Measurements from ENCODE around the gene TUBA1A. TPM values are rescaled to one million over a fixed set of nuclear protein-coding genes. Genes with fewer than 3 reads are reported as not detected.

The TUBA1A gene
- total RNA-seq: 942 TPM

DNA sequence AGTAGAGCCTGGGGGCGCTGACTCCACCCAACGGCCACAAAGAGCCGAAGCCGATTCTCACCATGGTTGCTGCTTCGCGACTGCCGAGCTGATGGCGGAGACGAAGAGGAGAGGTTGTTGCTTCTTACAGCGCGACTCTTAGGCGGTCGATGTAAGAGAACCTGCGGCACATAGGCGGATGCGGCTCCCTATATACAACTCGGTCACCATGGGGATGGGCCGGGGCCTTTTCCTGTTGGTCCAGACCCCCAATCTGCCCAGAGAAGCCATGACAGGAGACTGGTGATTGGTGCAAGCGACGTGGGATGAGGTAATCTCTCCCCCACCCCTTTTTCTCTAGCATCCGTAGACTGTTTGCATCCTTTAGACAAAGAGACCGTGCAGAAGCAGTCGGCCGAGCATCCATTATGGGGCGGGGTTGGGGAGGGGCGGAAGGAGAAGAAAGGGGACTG lies at the start of gene TUBA1A:
Gene TUBA1A (minus strand): TSS at position 165 of the 452 bp plus-strand sequence. CDS start 101 bp downstream, at position 64.
- Histone ChIP-seq H3K27me3 (ENCODE audit: control insufficient read depth in 3 of 3, insufficient read depth in 3 of 3, low read length in 3 of 3) (no peaks in the 10 kb centered on the region), H3K9me3 (ENCODE audit: control insufficient read depth in 3 of 3, low read length in 3 of 3) (no peaks in the 10 kb centered on the region), H3K4me3 (ENCODE audit: low read length in 3 of 3) (peak within 1 kb of the TSS; percentile 68 to 94 (median 91)), H3K36me3 (ENCODE audit: control insufficient read depth in 3 of 3, insufficient read depth in 3 of 3, low read length in 3 of 3) (peaks cover 0 to 7% (median 3%) of the 10 kb centered on the region in 3 donors), H3K9ac (ENCODE audit: low read depth in 1 of 3, low read length in 3 of 3) (peak within 1 kb of the TSS; percentile 85 to 89 (median 88)), H3K4me1 (ENCODE audit: control insufficient read depth in 3 of 3, insufficient read depth in 3 of 3, low read length in 3 of 3) (peaks cover 0 to 10% (median 5%) of the 10 kb centered on the region in 3 donors), H3K27ac (ENCODE audit: low read depth, low read length) (peak within 1 kb of the TSS; percentile 97)

- no peak overlapping the region for H3K9ac ChIP-seq (ENCODE audit: low read depth in 1 of 3, low read length in 3 of 3)
- H3K27me3 ChIP-seq (ENCODE audit: control insufficient read depth in 3 of 3, insufficient read depth in 3 of 3, low read length in 3 of 3): no peaks in the 10 kb centered on the region
- H3K9me3 ChIP-seq (ENCODE audit: control insufficient read depth in 3 of 3, low read length in 3 of 3): no peaks in the 10 kb centered on the region
- peaks cover 14 to 29% (median 18%) of the 10 kb centered on the region in 3 donors for H3K4me1 ChIP-seq (ENCODE audit: control insufficient read depth in 3 of 3, insufficient read depth in 3 of 3, low read length in 3 of 3)
- H3K4me3 ChIP-seq (ENCODE audit: low read length in 3 of 3): no peak overlapping the region
- H3K36me3 ChIP-seq (ENCODE audit: control insufficient read depth in 3 of 3, insufficient read depth in 3 of 3, low read length in 3 of 3): no peaks in the 10 kb centered on the region
- no peak overlapping the region for H3K27ac ChIP-seq (ENCODE audit: low read depth, low read length)
Measured at GRCh38 chr12:49236423-49236822, 47.5 kb upstream of the TUBA1A start.

DNA sequence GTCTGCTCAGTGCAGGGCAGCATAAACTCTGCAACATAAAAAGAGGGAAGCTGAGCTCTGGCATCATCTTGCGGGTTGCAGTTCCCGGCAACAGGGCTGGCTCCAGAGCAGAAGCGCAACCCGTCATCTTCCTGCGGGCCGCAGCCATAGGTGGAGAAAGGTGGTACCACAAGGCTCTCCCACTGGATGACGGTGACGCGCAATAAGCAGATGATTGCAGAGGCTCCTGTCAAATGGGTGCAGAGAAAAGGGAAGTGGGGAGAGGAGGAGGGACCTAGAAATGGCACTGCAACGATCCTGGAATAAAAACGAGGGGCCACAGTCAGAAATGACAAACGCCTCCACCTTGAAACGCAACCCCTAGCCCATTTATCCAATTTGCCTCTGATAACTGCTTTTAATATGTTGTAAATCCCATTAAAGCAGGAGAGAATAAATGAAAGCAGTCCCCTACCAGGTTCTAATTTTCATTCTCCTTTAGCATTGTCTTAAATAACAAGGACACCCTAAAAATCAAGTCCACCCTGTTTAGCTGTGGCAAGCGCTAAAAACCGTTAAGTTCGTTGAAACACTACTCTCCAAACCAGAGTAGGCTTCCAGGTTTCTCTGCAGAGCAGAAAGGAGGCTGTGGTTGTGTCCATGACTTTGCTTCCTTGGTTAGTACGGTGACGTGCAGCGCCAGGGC lies 45.1 kb upstream of the TUBA1A start:
- H3K9me3 ChIP-seq (ENCODE audit: control insufficient read depth in 3 of 3, low read length in 3 of 3): no peaks in the 10 kb centered on the region
- H3K27ac ChIP-seq (ENCODE audit: low read depth, low read length): peak overlapping the region; percentile 85
- H3K9ac ChIP-seq (ENCODE audit: low read depth in 1 of 3, low read length in 3 of 3): peak overlapping the region; percentile 54 to 84 (median 68)
- H3K36me3 ChIP-seq (ENCODE audit: control insufficient read depth in 3 of 3, insufficient read depth in 3 of 3, low read length in 3 of 3): no peaks in the 10 kb centered on the region
- H3K27me3 ChIP-seq (ENCODE audit: control insufficient read depth in 3 of 3, insufficient read depth in 3 of 3, low read length in 3 of 3): no peaks in the 10 kb centered on the region
- H3K4me3 ChIP-seq (ENCODE audit: low read length in 3 of 3): peak overlapping the region in 2 of 3 donors; percentile 60 to 68
- H3K4me1 ChIP-seq (ENCODE audit: control insufficient read depth in 3 of 3, insufficient read depth in 3 of 3, low read length in 3 of 3): peaks cover 14 to 29% (median 18%) of the 10 kb centered on the region in 3 donors

GRCh38 chr12:49232940-49233841 lies 44.3 kb upstream of the TUBA1A start:
- no peaks in the 10 kb centered on the region for H3K9me3 ChIP-seq (ENCODE audit: control insufficient read depth in 3 of 3, low read length in 3 of 3)
- H3K27ac ChIP-seq (ENCODE audit: low read depth, low read length): peak overlapping the region; percentile 85

GRCh38 chr12:49231878-49232655 lies 43.2 kb upstream of the TUBA1A start:
- Histone ChIP-seq H3K9me3 (ENCODE audit: control insufficient read depth in 3 of 3, low read length in 3 of 3) (no peaks in the 10 kb centered on the region), H3K27ac (ENCODE audit: low read depth, low read length) (peak overlapping the region; percentile 28), H3K4me1 (ENCODE audit: control insufficient read depth in 3 of 3, insufficient read depth in 3 of 3, low read length in 3 of 3) (peaks cover 14 to 29% (median 18%) of the 10 kb centered on the region in 3 donors), H3K36me3 (ENCODE audit: control insufficient read depth in 3 of 3, insufficient read depth in 3 of 3, low read length in 3 of 3) (no peaks in the 10 kb centered on the region), H3K4me3 (ENCODE audit: low read length in 3 of 3) (no peak overlapping the region), H3K27me3 (ENCODE audit: control insufficient read depth in 3 of 3, insufficient read depth in 3 of 3, low read length in 3 of 3) (no peaks in the 10 kb centered on the region), H3K9ac (ENCODE audit: low read depth in 1 of 3, low read length in 3 of 3) (peak overlapping the region in 1 of 3 donors; percentile 9)

More at GRCh38 chr12:49232940-49233841, 44.3 kb upstream of the TUBA1A start:
- Histone ChIP-seq H3K4me3 (ENCODE audit: low read length in 3 of 3) (peak overlapping the region in 2 of 3 donors; percentile 23 to 37), H3K9ac (ENCODE audit: low read depth in 1 of 3, low read length in 3 of 3) (peak overlapping the region; percentile 9 to 17 (median 14)), H3K36me3 (ENCODE audit: control insufficient read depth in 3 of 3, insufficient read depth in 3 of 3, low read length in 3 of 3) (no peaks in the 10 kb centered on the region), H3K27me3 (ENCODE audit: control insufficient read depth in 3 of 3, insufficient read depth in 3 of 3, low read length in 3 of 3) (no peaks in the 10 kb centered on the region), H3K4me1 (ENCODE audit: control insufficient read depth in 3 of 3, insufficient read depth in 3 of 3, low read length in 3 of 3) (peaks cover 14 to 29% (median 18%) of the 10 kb centered on the region in 3 donors)

DNA sequence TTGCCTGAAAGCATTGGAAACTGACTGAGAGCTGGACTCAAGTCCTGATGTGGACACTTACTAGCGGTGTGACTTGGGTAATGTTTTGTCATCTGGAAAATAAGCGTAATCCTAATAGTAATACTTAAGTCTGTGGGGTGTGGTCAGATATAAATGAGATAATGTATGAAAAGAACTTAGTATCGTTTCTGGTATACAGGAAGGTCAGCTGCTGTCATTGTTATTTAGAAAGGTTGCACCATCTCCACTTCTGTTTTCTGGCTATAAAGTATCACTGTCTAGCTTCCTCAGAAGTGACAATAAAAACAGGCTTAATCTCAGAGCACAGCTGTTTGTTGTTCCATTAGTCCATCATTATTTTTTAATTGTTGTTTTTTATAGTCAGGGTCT lies 41.9 kb upstream of the TUBA1A start:
- H3K9ac ChIP-seq (ENCODE audit: low read depth in 1 of 3, low read length in 3 of 3): no peak overlapping the region
- no peaks in the 10 kb centered on the region for H3K27me3 ChIP-seq (ENCODE audit: control insufficient read depth in 3 of 3, insufficient read depth in 3 of 3, low read length in 3 of 3)
- no peaks in the 10 kb centered on the region for H3K36me3 ChIP-seq (ENCODE audit: control insufficient read depth in 3 of 3, insufficient read depth in 3 of 3, low read length in 3 of 3)
- no peak overlapping the region for H3K4me3 ChIP-seq (ENCODE audit: low read length in 3 of 3)
- no peaks in the 10 kb centered on the region for H3K9me3 ChIP-seq (ENCODE audit: control insufficient read depth in 3 of 3, low read length in 3 of 3)
- no peak overlapping the region for H3K27ac ChIP-seq (ENCODE audit: low read depth, low read length)
- peaks cover 14 to 29% (median 18%) of the 10 kb centered on the region in 3 donors for H3K4me1 ChIP-seq (ENCODE audit: control insufficient read depth in 3 of 3, insufficient read depth in 3 of 3, low read length in 3 of 3)

DNA sequence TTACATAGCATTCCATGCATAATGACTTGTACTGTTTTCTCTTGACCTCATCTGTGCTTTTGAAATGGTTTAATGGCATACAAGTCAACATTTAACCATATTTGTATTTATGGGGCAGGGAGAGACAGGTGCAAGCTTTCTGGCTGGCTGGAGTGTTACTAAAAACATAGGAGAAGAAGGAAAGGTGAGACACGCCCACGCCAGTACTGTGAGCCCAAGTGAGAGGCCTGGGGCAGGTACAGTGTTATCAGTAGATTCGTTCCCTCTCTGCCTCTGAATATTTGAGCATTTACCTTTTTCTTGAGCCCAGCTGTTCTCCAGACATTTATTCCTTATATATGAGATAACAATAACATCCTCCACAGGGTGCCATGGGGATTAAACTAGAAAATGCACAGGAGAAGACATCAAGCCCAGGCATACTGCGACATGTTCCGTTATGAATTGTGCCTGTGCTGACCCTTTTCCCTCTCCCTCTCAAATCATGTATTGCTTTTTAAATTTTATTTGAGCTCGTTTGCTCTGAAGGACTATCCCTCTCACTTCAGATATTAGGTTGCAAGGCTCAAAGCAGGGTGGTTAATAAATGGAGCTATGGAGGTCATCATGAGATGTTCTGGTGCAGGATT lies 41.4 kb upstream of the TUBA1A start:
- no peak overlapping the region for H3K4me3 ChIP-seq (ENCODE audit: low read length in 3 of 3)
- H3K27me3 ChIP-seq (ENCODE audit: control insufficient read depth in 3 of 3, insufficient read depth in 3 of 3, low read length in 3 of 3): no peaks in the 10 kb centered on the region
- no peak overlapping the region for H3K27ac ChIP-seq (ENCODE audit: low read depth, low read length)
- H3K36me3 ChIP-seq (ENCODE audit: control insufficient read depth in 3 of 3, insufficient read depth in 3 of 3, low read length in 3 of 3): no peaks in the 10 kb centered on the region
- peaks cover 14 to 29% (median 18%) of the 10 kb centered on the region in 3 donors for H3K4me1 ChIP-seq (ENCODE audit: control insufficient read depth in 3 of 3, insufficient read depth in 3 of 3, low read length in 3 of 3)
- H3K9ac ChIP-seq (ENCODE audit: low read depth in 1 of 3, low read length in 3 of 3): no peak overlapping the region
- H3K9me3 ChIP-seq (ENCODE audit: control insufficient read depth in 3 of 3, low read length in 3 of 3): no peaks in the 10 kb centered on the region

DNA sequence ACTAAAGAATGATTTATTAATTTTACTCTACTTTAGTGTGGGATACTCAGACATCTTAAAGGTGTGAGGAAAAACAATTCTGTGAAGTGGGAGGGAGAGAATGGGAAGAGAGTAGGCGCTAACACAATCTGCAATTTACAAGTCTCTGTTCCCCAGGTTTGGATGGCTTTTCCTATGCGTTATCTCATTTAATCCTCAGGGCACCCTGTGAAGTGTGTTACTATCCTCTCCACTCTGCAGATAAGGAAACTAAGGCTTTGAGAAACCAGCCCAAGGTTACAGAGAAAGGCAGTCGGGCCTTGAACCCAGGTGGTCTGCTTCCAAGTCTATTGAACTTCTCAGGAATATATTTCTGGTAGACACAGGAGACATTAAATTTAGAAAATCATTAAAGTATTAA lies 39.8 kb upstream of the TUBA1A start:
- no peak overlapping the region for H3K9ac ChIP-seq (ENCODE audit: low read depth in 1 of 3, low read length in 3 of 3)
- H3K36me3 ChIP-seq (ENCODE audit: control insufficient read depth in 3 of 3, insufficient read depth in 3 of 3, low read length in 3 of 3): no peaks in the 10 kb centered on the region
- peaks cover 6 to 19% (median 12%) of the 10 kb centered on the region in 3 donors for H3K4me1 ChIP-seq (ENCODE audit: control insufficient read depth in 3 of 3, insufficient read depth in 3 of 3, low read length in 3 of 3)
- no peak overlapping the region for H3K4me3 ChIP-seq (ENCODE audit: low read length in 3 of 3)
- no peaks in the 10 kb centered on the region for H3K27me3 ChIP-seq (ENCODE audit: control insufficient read depth in 3 of 3, insufficient read depth in 3 of 3, low read length in 3 of 3)
- H3K9me3 ChIP-seq (ENCODE audit: control insufficient read depth in 3 of 3, low read length in 3 of 3): no peaks in the 10 kb centered on the region
- H3K27ac ChIP-seq (ENCODE audit: low read depth, low read length): no peak overlapping the region

DNA sequence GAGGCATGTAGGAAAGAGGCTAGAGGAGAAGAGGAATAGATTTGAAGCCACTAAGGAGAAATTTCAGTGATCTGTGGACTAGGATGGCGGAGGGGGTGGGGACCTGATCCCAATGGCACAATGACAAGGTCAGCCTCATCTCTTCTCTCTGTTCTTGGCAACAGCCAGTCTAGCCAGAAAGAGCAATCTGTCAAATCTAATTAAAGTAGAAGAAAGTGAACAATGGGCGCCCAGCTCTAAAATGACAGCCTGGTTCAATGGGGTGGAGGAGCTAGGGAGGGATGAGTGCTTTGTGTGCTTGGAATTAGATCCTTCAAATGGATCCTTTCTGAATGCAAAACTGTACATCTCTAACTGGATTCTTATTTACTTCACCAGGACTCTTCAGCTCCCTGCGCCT lies 38.8 kb upstream of the TUBA1A start:
- Histone ChIP-seq H3K4me1 (ENCODE audit: control insufficient read depth in 3 of 3, insufficient read depth in 3 of 3, low read length in 3 of 3) (peaks cover 0 to 10% (median 3%) of the 10 kb centered on the region in 3 donors), H3K4me3 (ENCODE audit: low read length in 3 of 3) (no peak overlapping the region), H3K27me3 (ENCODE audit: control insufficient read depth in 3 of 3, insufficient read depth in 3 of 3, low read length in 3 of 3) (no peaks in the 10 kb centered on the region), H3K36me3 (ENCODE audit: control insufficient read depth in 3 of 3, insufficient read depth in 3 of 3, low read length in 3 of 3) (no peaks in the 10 kb centered on the region), H3K27ac (ENCODE audit: low read depth, low read length) (no peak overlapping the region), H3K9ac (ENCODE audit: low read depth in 1 of 3, low read length in 3 of 3) (no peak overlapping the region), H3K9me3 (ENCODE audit: control insufficient read depth in 3 of 3, low read length in 3 of 3) (no peaks in the 10 kb centered on the region)

Data from skeletal muscle tissue (tissue), 4 donors.